ENCODE data around the gene UBE2N. TPM values are rescaled to one million over a fixed set of nuclear protein-coding genes. Genes with fewer than 3 reads are reported as not detected.
"Not testable (repeated sequence)": the region's sequence is repeated elsewhere in the genome, so short reads cannot be mapped to it uniquely, and the experiment has no call there.

Gene UBE2N
- total and polyA plus RNA-seq, 4 experiments from 2014 or later: 71.2 to 227 (median 136) TPM

- H3K9me3 Mint-ChIP-seq: peaks cover 0 to 3% (median 0%) of the 10 kb centered on the region in 8 donors
- peaks cover 0 to 8% of the 10 kb centered on the region in 2 donors for H3K36me3 Mint-ChIP-seq
- Histone ChIP-seq H3K27me3 (ENCODE audit: insufficient read depth, low read length) (no peaks in the 10 kb centered on the region), H3K36me3 (ENCODE audit: insufficient read depth, low read length) (no peaks in the 10 kb centered on the region), H3K4me3 (ENCODE audit: low read length in 2 of 2) (peak overlapping the region in 1 of 2 donors; percentile 4), H3K4me1 (ENCODE audit: insufficient read depth, low read length) (peaks cover 81% of the 10 kb centered on the region), H3K9me3 (ENCODE audit: control insufficient read depth in 1 of 2, low read length in 2 of 2) (no peaks in the 10 kb centered on the region), H3K27ac (ENCODE audit: low read depth, low read length) (no peak overlapping the region)
- H3K4me3 Mint-ChIP-seq: peak overlapping the region; percentile 1 to 95 (median 79)
- H3K4me1 Mint-ChIP-seq: peaks cover 49 to 82% (median 68%) of the 10 kb centered on the region in 4 donors
- intact Hi-C loops (cut with micrococcal nuclease): no loop called here
- no peaks in the 10 kb centered on the region for H3K27me3 Mint-ChIP-seq
- H3K27ac Mint-ChIP-seq: peak overlapping the region; percentile 21 to 94 (median 52)
- POLR2A ChIA-PET (ENCODE audit: partially characterized antibody): interaction anchor here (0.8 to 3.0 kb wide), 3 partner anchors 14 to 58 kb away, joined by 3 to 10 read pairs (median 3); no protein-coding TSS in a partner anchor
- CTCF ChIA-PET (ENCODE audit: partially characterized antibody): interaction anchor here (0.8 to 7.7 kb wide), 4 partner anchors 10 to 663 kb away, joined by 3 to 75 read pairs (median 6); partner anchors contain the start of gene MRPL42
- no peak for DNase-seq
Observed at GRCh38 chr12:93438266-93439050, 3.3 kb downstream of the UBE2N start.

GRCh38 chr12:93434256-93434865 lies 7.4 kb downstream of the UBE2N start:
- no peak for DNase-seq
- Mint-ChIP-seq H3K4me3 (peak overlapping the region in 2 of 8 donors; percentile 34 to 55), H3K9me3 (no peaks in the 10 kb centered on the region), H3K27me3 (no peaks in the 10 kb centered on the region), H3K36me3 (no peaks in the 10 kb centered on the region), H3K4me1 (peaks cover 59 to 92% (median 74%) of the 10 kb centered on the region in 4 donors), H3K27ac (no peak overlapping the region)
- intact Hi-C loops (cut with micrococcal nuclease): no loop called here
- H3K4me1 ChIP-seq (ENCODE audit: insufficient read depth, low read length): peaks cover 94% of the 10 kb centered on the region
- no peak overlapping the region for H3K4me3 ChIP-seq (ENCODE audit: low read length in 2 of 2)
- no peak overlapping the region for H3K27ac ChIP-seq (ENCODE audit: low read depth, low read length)
- H3K9me3 ChIP-seq (ENCODE audit: control insufficient read depth in 1 of 2, low read length in 2 of 2): no peaks in the 10 kb centered on the region
- CTCF ChIA-PET (ENCODE audit: partially characterized antibody): interaction anchor here (0.5 to 7.7 kb wide), 3 partner anchors 13 to 37 kb away, joined by 3 to 75 read pairs (median 4); no protein-coding TSS in a partner anchor
- no peaks in the 10 kb centered on the region for H3K36me3 ChIP-seq (ENCODE audit: insufficient read depth, low read length)
- POLR2A ChIA-PET (ENCODE audit: partially characterized antibody): no interaction called here
- H3K27me3 ChIP-seq (ENCODE audit: insufficient read depth, low read length): no peaks in the 10 kb centered on the region

GRCh38 chr12:93432031-93432430 lies 9.7 kb downstream of the UBE2N start:
- DNase-seq; H3K27me3 ChIP-seq (ENCODE audit: insufficient read depth, low read length); H3K36me3 Mint-ChIP-seq; intact Hi-C loops (cut with micrococcal nuclease); H3K9me3 ChIP-seq (ENCODE audit: control insufficient read depth in 1 of 2, low read length in 2 of 2); H3K4me3 ChIP-seq (ENCODE audit: low read length in 2 of 2); H3K9me3 Mint-ChIP-seq; H3K27me3 Mint-ChIP-seq; H3K36me3 ChIP-seq (ENCODE audit: insufficient read depth, low read length); H3K27ac ChIP-seq (ENCODE audit: low read depth, low read length): not testable (repeated sequence)
- H3K4me1 ChIP-seq (ENCODE audit: insufficient read depth, low read length): peaks cover 94% of the 10 kb centered on the region
- ChIA-PET POLR2A (ENCODE audit: partially characterized antibody) (interaction anchor here (1.0 kb wide), 1 partner anchor 12 kb away, joined by 3 read pairs; no protein-coding TSS in a partner anchor), CTCF (ENCODE audit: partially characterized antibody) (interaction anchor here (1.6 to 2.0 kb wide), 2 partner anchors 12 to 670 kb away, joined by 7 to 14 read pairs; no protein-coding TSS in a partner anchor)
- H3K4me1 Mint-ChIP-seq: peaks cover 50 to 89% (median 68%) of the 10 kb centered on the region in 4 donors
- H3K27ac Mint-ChIP-seq: peak overlapping the region in 1 of 7 donors; percentile 38
- H3K4me3 Mint-ChIP-seq: peak overlapping the region in 5 of 8 donors; percentile 31 to 55 (median 34)

- H3K36me3 Mint-ChIP-seq: no peaks in the 10 kb centered on the region
- H3K4me1 Mint-ChIP-seq: peaks cover 55 to 90% (median 71%) of the 10 kb centered on the region in 4 donors
- peak overlapping the region in 4 of 8 donors; percentile 18 to 63 (median 42) for H3K4me3 Mint-ChIP-seq
- H3K27ac ChIP-seq (ENCODE audit: low read depth, low read length): no peak overlapping the region
- ChIA-PET CTCF (ENCODE audit: partially characterized antibody) (interaction anchor here (1.0 to 2.6 kb wide), 3 partner anchors 10 to 48 kb away, joined by 3 to 30 read pairs (median 14); no protein-coding TSS in a partner anchor), POLR2A (ENCODE audit: partially characterized antibody) (interaction anchor here (1.1 kb wide), 1 partner anchor 16 kb away, joined by 4 read pairs; no protein-coding TSS in a partner anchor)
- no peaks in the 10 kb centered on the region for H3K27me3 Mint-ChIP-seq
- peaks cover 94% of the 10 kb centered on the region for H3K4me1 ChIP-seq (ENCODE audit: insufficient read depth, low read length)
- no peaks in the 10 kb centered on the region for H3K36me3 ChIP-seq (ENCODE audit: insufficient read depth, low read length)
- no peak overlapping the region for H3K4me3 ChIP-seq (ENCODE audit: low read length in 2 of 2)
- DNase-seq: no peak
- intact Hi-C loops (cut with micrococcal nuclease): no loop called here
- no peaks in the 10 kb centered on the region for H3K9me3 ChIP-seq (ENCODE audit: control insufficient read depth in 1 of 2, low read length in 2 of 2)
- H3K27ac Mint-ChIP-seq: peak overlapping the region in 2 of 7 donors; percentile 2 to 54
- no peaks in the 10 kb centered on the region for H3K27me3 ChIP-seq (ENCODE audit: insufficient read depth, low read length)
- H3K9me3 Mint-ChIP-seq: no peaks in the 10 kb centered on the region
Observed at GRCh38 chr12:93430280-93430679, 11.5 kb downstream of the UBE2N start.

- Histone ChIP-seq H3K9me3 (ENCODE audit: control insufficient read depth in 1 of 2, low read length in 2 of 2) (no peaks in the 10 kb centered on the region), H3K27ac (ENCODE audit: low read depth, low read length) (no peak overlapping the region), H3K27me3 (ENCODE audit: insufficient read depth, low read length) (no peaks in the 10 kb centered on the region), H3K4me3 (ENCODE audit: low read length in 2 of 2) (no peak overlapping the region), H3K36me3 (ENCODE audit: insufficient read depth, low read length) (no peaks in the 10 kb centered on the region), H3K4me1 (ENCODE audit: insufficient read depth, low read length) (peaks cover 94% of the 10 kb centered on the region)
- no peak for DNase-seq
- ChIA-PET CTCF (ENCODE audit: partially characterized antibody) (interaction anchor here (0.7 to 3.4 kb wide), 3 partner anchors 8 to 442 kb away, joined by 3 to 30 read pairs (median 10); no protein-coding TSS in a partner anchor), POLR2A (ENCODE audit: partially characterized antibody) (interaction anchor here (1.1 kb wide), 1 partner anchor 17 kb away, joined by 4 read pairs; no protein-coding TSS in a partner anchor)
- Mint-ChIP-seq H3K4me3 (peak overlapping the region in 4 of 8 donors; percentile 27 to 63 (median 44)), H3K27ac (peak overlapping the region in 2 of 7 donors; percentile 2 to 54), H3K27me3 (no peaks in the 10 kb centered on the region), H3K36me3 (no peaks in the 10 kb centered on the region), H3K9me3 (no peaks in the 10 kb centered on the region), H3K4me1 (peaks cover 57 to 90% (median 72%) of the 10 kb centered on the region in 4 donors)
- intact Hi-C loops (cut with micrococcal nuclease): no loop called here
Observed at GRCh38 chr12:93429852-93430251, 11.9 kb downstream of the UBE2N start.

GRCh38 chr12:93429448-93429847 lies 12.3 kb downstream of the UBE2N start:
- Mint-ChIP-seq H3K9me3 (no peaks in the 10 kb centered on the region), H3K4me1 (peaks cover 60 to 90% (median 75%) of the 10 kb centered on the region in 4 donors), H3K27me3 (no peaks in the 10 kb centered on the region), H3K27ac (peak overlapping the region in 1 of 7 donors; percentile 53), H3K36me3 (no peaks in the 10 kb centered on the region), H3K4me3 (peak overlapping the region in 2 of 8 donors; percentile 29 to 31)
- ChIA-PET CTCF (ENCODE audit: partially characterized antibody) (interaction anchor here (0.5 to 3.4 kb wide), 4 partner anchors 8 to 533 kb away, joined by 3 to 30 read pairs (median 6); no protein-coding TSS in a partner anchor), POLR2A (ENCODE audit: partially characterized antibody) (interaction anchor here (1.1 kb wide), 1 partner anchor 17 kb away, joined by 4 read pairs; no protein-coding TSS in a partner anchor)
- DNase-seq: no peak
- intact Hi-C loops (cut with micrococcal nuclease): no loop called here
- no peaks in the 10 kb centered on the region for H3K27me3 ChIP-seq (ENCODE audit: insufficient read depth, low read length)
- no peak overlapping the region for H3K27ac ChIP-seq (ENCODE audit: low read depth, low read length)
- no peaks in the 10 kb centered on the region for H3K36me3 ChIP-seq (ENCODE audit: insufficient read depth, low read length)
- no peaks in the 10 kb centered on the region for H3K9me3 ChIP-seq (ENCODE audit: control insufficient read depth in 1 of 2, low read length in 2 of 2)
- H3K4me3 ChIP-seq (ENCODE audit: low read length in 2 of 2): no peak overlapping the region
- peaks cover 95% of the 10 kb centered on the region for H3K4me1 ChIP-seq (ENCODE audit: insufficient read depth, low read length)

All from CD4-positive, alpha-beta memory T cell (primary cell).